ENCODE results near the gene SLC14A1. TPM values are rescaled to one million over a fixed set of nuclear protein-coding genes. Genes with fewer than 3 reads are reported as not detected.

SLC14A1 gene
- polyA plus RNA-seq, 1 donor from 2014 or later: not detected

GRCh38 chr18:45689396-45689795 is 34.6 kb upstream of the SLC14A1 start:
- H3K36me3 ChIP-seq (ENCODE audit: insufficient read depth, low read length): no peaks in the 10 kb centered on the region
- no peak overlapping the region for H3K27ac ChIP-seq (ENCODE audit: low read length)
- no peak overlapping the region for H3K4me3 ChIP-seq (ENCODE audit: low read length)
- H3K27me3 ChIP-seq (ENCODE audit: insufficient read depth, low read depth, low read length): no peaks in the 10 kb centered on the region
- H3K9me2 ChIP-seq (ENCODE audit: insufficient read depth, low read length): no peaks in the 10 kb centered on the region
- H3K9me3 ChIP-seq (ENCODE audit: low read length): no peaks in the 10 kb centered on the region
- TF ChIP-seq CTCF (IDR thresholded peaks at IDR 0.05; ENCODE audit: poor library complexity, severe bottlenecking) (no peak), POLR2AphosphoS5 (IDR thresholded peaks at IDR 0.05) (no peak), RAD21 (conservative IDR thresholded peaks at IDR 0.05) (no peak)
- H3F3A ChIP-seq (ENCODE audit: insufficient read depth, low read length, poor library complexity, severe bottlenecking): no peaks in the 10 kb centered on the region
- no peak overlapping the region for H2AFZ ChIP-seq (ENCODE audit: low read depth, low read length)
- H4K20me1 ChIP-seq (ENCODE audit: insufficient read depth): no peaks in the 10 kb centered on the region
- H3K79me2 ChIP-seq (replicated peaks; ENCODE audit: insufficient read depth, low read length): no peaks in the 10 kb centered on the region
- no peak overlapping the region for H3K4me2 ChIP-seq (ENCODE audit: low read length)
- H3K9ac ChIP-seq (ENCODE audit: low read length): no peak overlapping the region

- Histone ChIP-seq H2AFZ (ENCODE audit: low read depth, low read length) (no peak overlapping the region), H3K4me2 (ENCODE audit: low read length) (no peak overlapping the region)
- TF ChIP-seq POLR2AphosphoS5 (IDR thresholded peaks at IDR 0.05): no peak
- TF ChIP-seq TAF1 (IDR thresholded peaks at IDR 0.05; ENCODE audit: low read depth): no peak
- no peak for TF ChIP-seq EP300 (conservative IDR thresholded peaks at IDR 0.05; ENCODE audit: poor library complexity, severe bottlenecking)
- peak; percentile 85 for TF ChIP-seq SMC3 (conservative IDR thresholded peaks at IDR 0.05; ENCODE audit: poor library complexity)
- peak; percentile 80 for TF ChIP-seq CTCF (IDR thresholded peaks at IDR 0.05; ENCODE audit: poor library complexity, severe bottlenecking)
- TF ChIP-seq REST (IDR thresholded peaks at IDR 0.05; ENCODE audit: borderline replicate concordance): no peak
- peak; percentile 83 for TF ChIP-seq RAD21 (conservative IDR thresholded peaks at IDR 0.05)
- TF ChIP-seq EZH2 (IDR thresholded peaks at IDR 0.05; ENCODE audit: borderline replicate concordance, insufficient read depth, low read length, poor library complexity, severe bottlenecking): no peak
- TF ChIP-seq MXI1 (conservative IDR thresholded peaks at IDR 0.05; ENCODE audit: poor library complexity, severe bottlenecking): no peak
Measured at GRCh38 chr18:45690975-45691815, 32.8 kb upstream of the SLC14A1 start.

More at GRCh38 chr18:45690975-45691815, 32.8 kb upstream of the SLC14A1 start:
- H3K9me3 ChIP-seq (ENCODE audit: low read length): no peaks in the 10 kb centered on the region
- H3K9me2 ChIP-seq (ENCODE audit: insufficient read depth, low read length): no peaks in the 10 kb centered on the region
- H3K79me2 ChIP-seq (replicated peaks; ENCODE audit: insufficient read depth, low read length): no peaks in the 10 kb centered on the region
- H4K20me1 ChIP-seq (ENCODE audit: insufficient read depth): no peaks in the 10 kb centered on the region
- H3K27ac ChIP-seq (ENCODE audit: low read length): no peak overlapping the region
- no peaks in the 10 kb centered on the region for H3K36me3 ChIP-seq (ENCODE audit: insufficient read depth, low read length)
- H3K27me3 ChIP-seq (ENCODE audit: insufficient read depth, low read depth, low read length): no peaks in the 10 kb centered on the region
- H3F3A ChIP-seq (ENCODE audit: insufficient read depth, low read length, poor library complexity, severe bottlenecking): no peaks in the 10 kb centered on the region
- H3K4me3 ChIP-seq (ENCODE audit: low read length): no peak overlapping the region
- H3K9ac ChIP-seq (ENCODE audit: low read length): no peak overlapping the region

All from neural cell (in vitro differentiated cells).